Loucy (cell line): ENCODE results near the gene OLFM1.

Experiments used
- H2AFZ ChIP-seq: fragments of 200-600 bp; sonication (generic); 2 replicates; pipeline ENCODE4 v1.6.0; 2016; ENCODE audit warnings: antibody characterized with exemption, mild to moderate bottlenecking, low read length, moderate library complexity
- H3F3A ChIP-seq: fragments of 200-600 bp; 2 replicates; pipeline ENCODE4 v1.6.0; 2016; ENCODE audit warnings: antibody characterized with exemption, low read depth, mild to moderate bottlenecking
- H3K27me3 ChIP-seq: fragments of 200-600 bp; sonication (generic); 2 replicates; pipeline ENCODE4 v1.6.1; 2014; ENCODE audit warnings: low read length, mild to moderate bottlenecking; ENCODE audit not compliant: insufficient read depth, poor library complexity, severe bottlenecking
- H3K36me3 ChIP-seq: fragments of 200-600 bp; sonication (generic); 2 replicates; pipeline ENCODE4 v1.6.1; 2016; ENCODE audit warnings: low read length; ENCODE audit not compliant: insufficient read depth
- H3K4me1 ChIP-seq: fragments of 200-600 bp; sonication (generic); 2 replicates; pipeline ENCODE4 v1.5.1; 2014; ENCODE audit warnings: low read length, mild to moderate bottlenecking; ENCODE audit not compliant: insufficient read depth, poor library complexity, severe bottlenecking
- H3K4me2 ChIP-seq: fragments of 200-600 bp; sonication (generic); 2 replicates; pipeline ENCODE4 v1.6.0; 2014; ENCODE audit warnings: antibody characterized with exemption, low read length, low read depth, mild to moderate bottlenecking; ENCODE audit not compliant: poor library complexity, severe bottlenecking
- H3K4me3 ChIP-seq: fragments of 200-600 bp; sonication (generic); 2 replicates; pipeline ENCODE4 v1.5.1; 2014; ENCODE audit warnings: low read length, mild to moderate bottlenecking, mixed read lengths; ENCODE audit not compliant: poor library complexity, severe bottlenecking
- H3K79me2 ChIP-seq: fragments of 200-600 bp; sonication (generic); 2 replicates; pipeline ENCODE4 v1.6.1; 2014; ENCODE audit warnings: low read length; ENCODE audit not compliant: insufficient read depth
- H3K9ac ChIP-seq: fragments of 200-600 bp; sonication (generic); 2 replicates; pipeline ENCODE4 v1.6.0; 2014; ENCODE audit warnings: mild to moderate bottlenecking, low read depth, low read length, moderate library complexity; ENCODE audit not compliant: poor library complexity, severe bottlenecking
- H3K9me2 ChIP-seq: fragments of 200-600 bp; sonication (generic); replicated peaks from 2 replicates; pipeline ENCODE4 v1.6.1; 2016; ENCODE audit warnings: low read depth, low read length, mixed read lengths
- H3K9me3 ChIP-seq: fragments of 200-600 bp; sonication (generic); 2 replicates; pipeline ENCODE4 v1.6.1; 2014; ENCODE audit warnings: mild to moderate bottlenecking, antibody characterized with exemption, low read length, low read depth; ENCODE audit not compliant: insufficient read depth
- H4K20me1 ChIP-seq: fragments of 200-600 bp; sonication (generic); 2 replicates; pipeline ENCODE4 v1.6.0; 2014; ENCODE audit warnings: antibody characterized with exemption, low read length, mild to moderate bottlenecking; ENCODE audit not compliant: insufficient read depth, poor library complexity, severe bottlenecking
- EZH2phosphoT487 ChIP-seq: fragments of 200-600 bp; IDR thresholded peaks from 2 replicates; pipeline ENCODE4 v1.6.1; 2018; ENCODE audit warnings: antibody characterized with exemption, mild to moderate bottlenecking, moderate library complexity, borderline replicate concordance
- TF ChIP-seq, protein P1 (sequence below): fragments of 200-600 bp; sonication (generic); conservative IDR thresholded peaks from 2 replicates; pipeline ENCODE4 v1.5.1; 2014; ENCODE audit warnings: mild to moderate bottlenecking, antibody characterized with exemption, low read length

The OLFM1 gene

DNA sequence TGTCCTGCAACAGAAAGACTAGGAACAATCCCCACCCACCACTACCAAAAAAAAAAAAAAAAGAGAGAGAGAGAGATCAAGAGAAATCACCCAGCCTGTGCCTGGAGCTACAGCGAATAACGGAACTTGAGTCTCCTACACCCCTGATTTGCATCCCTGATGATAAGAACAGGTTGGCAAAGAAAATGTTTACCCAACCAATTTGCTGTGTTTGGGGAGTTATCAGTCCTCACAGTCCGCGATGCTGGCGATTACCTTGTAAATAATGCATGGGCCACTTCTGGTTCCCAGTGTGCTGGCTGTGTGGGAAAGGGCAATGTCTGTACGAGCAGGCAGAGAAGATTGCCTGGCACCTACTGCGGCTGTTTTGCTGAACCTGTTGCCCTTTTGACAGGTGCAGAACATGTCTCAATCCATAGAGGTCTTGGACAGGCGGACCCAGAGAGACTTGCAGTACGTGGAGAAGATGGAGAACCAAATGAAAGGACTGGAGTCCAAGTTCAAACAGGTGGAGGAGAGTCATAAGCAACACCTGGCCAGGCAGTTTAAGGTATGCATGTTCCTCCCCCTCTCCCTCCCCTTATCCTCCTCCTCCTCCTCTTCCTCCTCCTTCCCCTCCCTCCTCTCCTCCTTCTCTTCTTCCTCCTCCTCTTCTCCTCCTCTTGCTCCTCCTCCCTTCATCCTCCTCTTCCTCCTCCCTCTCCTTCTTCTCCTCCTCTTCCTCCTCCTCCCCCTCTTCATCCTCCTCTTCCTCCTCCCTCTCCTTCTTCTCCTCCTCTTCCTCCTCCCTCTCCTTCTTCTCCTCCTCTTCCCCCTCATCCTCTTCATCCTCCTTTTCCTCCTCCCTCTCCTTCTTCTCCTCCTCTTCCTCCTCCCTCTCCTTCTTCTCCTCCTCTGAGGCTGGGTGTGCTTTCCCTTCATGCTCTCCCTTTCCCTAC, 8.3 kb downstream of the OLFM1 start:
- Histone ChIP-seq H3K79me2 (no peaks in the 10 kb centered on the region), H3K9me2 (no peaks in the 10 kb centered on the region), H3K4me2 (no peak overlapping the region), H3K9ac (no peak overlapping the region), H3K4me3 (no peak overlapping the region), H4K20me1 (no peaks in the 10 kb centered on the region), H3F3A (no peaks in the 10 kb centered on the region), H3K4me1 (no peaks in the 10 kb centered on the region), H3K27me3 (no peaks in the 10 kb centered on the region), H3K36me3 (no peaks in the 10 kb centered on the region), H2AFZ (no peak overlapping the region), H3K9me3 (no peaks in the 10 kb centered on the region; the same call in 1 of the 2 replicates)
- TF ChIP-seq, protein P1, sequence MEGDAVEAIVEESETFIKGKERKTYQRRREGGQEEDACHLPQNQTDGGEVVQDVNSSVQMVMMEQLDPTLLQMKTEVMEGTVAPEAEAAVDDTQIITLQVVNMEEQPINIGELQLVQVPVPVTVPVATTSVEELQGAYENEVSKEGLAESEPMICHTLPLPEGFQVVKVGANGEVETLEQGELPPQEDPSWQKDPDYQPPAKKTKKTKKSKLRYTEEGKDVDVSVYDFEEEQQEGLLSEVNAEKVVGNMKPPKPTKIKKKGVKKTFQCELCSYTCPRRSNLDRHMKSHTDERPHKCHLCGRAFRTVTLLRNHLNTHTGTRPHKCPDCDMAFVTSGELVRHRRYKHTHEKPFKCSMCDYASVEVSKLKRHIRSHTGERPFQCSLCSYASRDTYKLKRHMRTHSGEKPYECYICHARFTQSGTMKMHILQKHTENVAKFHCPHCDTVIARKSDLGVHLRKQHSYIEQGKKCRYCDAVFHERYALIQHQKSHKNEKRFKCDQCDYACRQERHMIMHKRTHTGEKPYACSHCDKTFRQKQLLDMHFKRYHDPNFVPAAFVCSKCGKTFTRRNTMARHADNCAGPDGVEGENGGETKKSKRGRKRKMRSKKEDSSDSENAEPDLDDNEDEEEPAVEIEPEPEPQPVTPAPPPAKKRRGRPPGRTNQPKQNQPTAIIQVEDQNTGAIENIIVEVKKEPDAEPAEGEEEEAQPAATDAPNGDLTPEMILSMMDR = no peak
- no peak for TF ChIP-seq EZH2phosphoT487

GRCh38 chr9:135096408-135096895, 9.0 kb downstream of the OLFM1 start:
- Histone ChIP-seq H3K4me2 (no peak overlapping the region), H4K20me1 (no peaks in the 10 kb centered on the region), H3K4me1 (no peaks in the 10 kb centered on the region), H3K4me3 (no peak overlapping the region), H3K9ac (no peak overlapping the region), H3F3A (no peaks in the 10 kb centered on the region), H3K79me2 (no peaks in the 10 kb centered on the region), H3K36me3 (no peaks in the 10 kb centered on the region), H3K9me2 (no peaks in the 10 kb centered on the region), H2AFZ (no peak overlapping the region), H3K27me3 (no peaks in the 10 kb centered on the region), H3K9me3 (no peaks in the 10 kb centered on the region; the same call in 1 of the 2 replicates)
- TF ChIP-seq EZH2phosphoT487 = no peak
- TF ChIP-seq, protein P1 = no peak

GRCh38 chr9:135098400-135099105, 11.1 kb downstream of the OLFM1 start:
- Histone ChIP-seq H3K27me3 (no peaks in the 10 kb centered on the region), H4K20me1 (no peaks in the 10 kb centered on the region), H3F3A (no peaks in the 10 kb centered on the region), H3K36me3 (no peaks in the 10 kb centered on the region), H2AFZ (no peak overlapping the region), H3K9ac (no peak overlapping the region), H3K79me2 (no peaks in the 10 kb centered on the region), H3K9me2 (no peaks in the 10 kb centered on the region), H3K4me1 (no peaks in the 10 kb centered on the region), H3K9me3 (no peaks in the 10 kb centered on the region; the same call in 1 of the 2 replicates), H3K4me2 (no peak overlapping the region), H3K4me3 (no peak overlapping the region)
- no peak for TF ChIP-seq EZH2phosphoT487
- TF ChIP-seq, protein P1 = no peak
